ENCODE measurements around the gene CYB5R2.

- TF ChIP-seq, protein P1, sequence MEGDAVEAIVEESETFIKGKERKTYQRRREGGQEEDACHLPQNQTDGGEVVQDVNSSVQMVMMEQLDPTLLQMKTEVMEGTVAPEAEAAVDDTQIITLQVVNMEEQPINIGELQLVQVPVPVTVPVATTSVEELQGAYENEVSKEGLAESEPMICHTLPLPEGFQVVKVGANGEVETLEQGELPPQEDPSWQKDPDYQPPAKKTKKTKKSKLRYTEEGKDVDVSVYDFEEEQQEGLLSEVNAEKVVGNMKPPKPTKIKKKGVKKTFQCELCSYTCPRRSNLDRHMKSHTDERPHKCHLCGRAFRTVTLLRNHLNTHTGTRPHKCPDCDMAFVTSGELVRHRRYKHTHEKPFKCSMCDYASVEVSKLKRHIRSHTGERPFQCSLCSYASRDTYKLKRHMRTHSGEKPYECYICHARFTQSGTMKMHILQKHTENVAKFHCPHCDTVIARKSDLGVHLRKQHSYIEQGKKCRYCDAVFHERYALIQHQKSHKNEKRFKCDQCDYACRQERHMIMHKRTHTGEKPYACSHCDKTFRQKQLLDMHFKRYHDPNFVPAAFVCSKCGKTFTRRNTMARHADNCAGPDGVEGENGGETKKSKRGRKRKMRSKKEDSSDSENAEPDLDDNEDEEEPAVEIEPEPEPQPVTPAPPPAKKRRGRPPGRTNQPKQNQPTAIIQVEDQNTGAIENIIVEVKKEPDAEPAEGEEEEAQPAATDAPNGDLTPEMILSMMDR (conservative IDR thresholded peaks at IDR 0.05; ENCODE audit: low read length): no peak
- TF ChIP-seq EZH2phosphoT487 (IDR thresholded peaks at IDR 0.05; ENCODE audit: borderline replicate concordance): no peak
Observed at GRCh38 chr11:7677071-7677470, 3.8 kb upstream of the CYB5R2 start.

All from Loucy (cell line).